KG1 (cell line): ENCODE measurements around the gene SORCS3.

Experiments used
- DNase-seq: peaks from one replicate; lab custom pipeline; 2025; lab: John Stamatoyannopoulos, UW

SORCS3 gene

DNA sequence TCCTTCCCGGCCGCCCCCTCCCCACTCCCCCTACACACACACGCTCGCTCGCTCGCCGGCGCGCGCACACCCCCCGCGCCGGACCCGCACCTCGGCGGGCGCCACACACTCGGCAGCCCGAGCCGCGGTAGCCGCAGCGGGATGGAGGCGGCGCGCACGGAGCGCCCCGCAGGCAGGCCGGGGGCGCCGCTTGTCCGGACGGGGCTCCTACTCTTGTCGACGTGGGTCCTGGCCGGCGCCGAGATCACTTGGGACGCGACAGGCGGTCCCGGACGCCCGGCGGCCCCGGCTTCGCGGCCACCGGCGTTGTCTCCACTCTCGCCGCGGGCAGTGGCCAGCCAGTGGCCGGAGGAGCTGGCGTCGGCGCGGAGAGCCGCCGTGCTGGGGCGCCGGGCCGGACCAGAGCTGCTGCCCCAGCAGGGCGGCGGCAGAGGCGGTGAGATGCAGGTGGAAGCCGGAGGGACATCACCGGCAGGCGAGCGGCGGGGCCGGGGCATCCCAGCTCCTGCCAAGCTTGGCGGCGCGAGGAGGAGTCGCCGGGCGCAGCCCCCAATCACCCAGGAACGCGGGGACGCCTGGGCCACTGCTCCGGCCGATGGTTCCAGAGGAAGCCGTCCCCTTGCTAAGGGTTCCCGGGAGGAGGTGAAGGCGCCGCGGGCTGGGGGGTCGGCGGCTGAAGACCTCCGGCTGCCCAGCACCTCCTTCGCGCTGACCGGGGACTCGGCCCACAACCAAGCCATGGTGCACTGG lies at the start of gene SORCS3:
SORCS3 (plus strand) TSS at position 104 of the 750 bp plus-strand sequence.
- no peak for DNase-seq

DNA sequence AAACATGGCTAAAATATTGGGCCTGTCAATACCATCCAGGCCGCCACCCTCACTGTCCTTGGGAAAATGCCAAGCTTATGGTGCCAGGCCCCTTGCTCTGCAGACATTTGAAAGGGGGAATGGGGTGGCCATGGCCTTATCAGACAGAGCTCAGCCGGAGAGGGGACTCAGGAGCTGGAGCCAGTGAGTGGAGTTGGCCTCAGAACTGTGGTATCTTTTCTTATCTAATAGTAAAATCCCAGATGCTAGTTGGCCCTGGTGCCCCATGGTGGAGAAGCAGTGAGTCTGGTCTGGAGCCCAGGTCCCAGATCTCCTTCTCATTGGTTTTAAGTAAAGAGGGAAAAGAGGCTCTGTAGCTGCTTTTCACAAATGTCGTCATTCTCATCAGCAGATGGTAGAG lies 49.6 kb upstream of the SORCS3 start:
- no peak for DNase-seq

DNA sequence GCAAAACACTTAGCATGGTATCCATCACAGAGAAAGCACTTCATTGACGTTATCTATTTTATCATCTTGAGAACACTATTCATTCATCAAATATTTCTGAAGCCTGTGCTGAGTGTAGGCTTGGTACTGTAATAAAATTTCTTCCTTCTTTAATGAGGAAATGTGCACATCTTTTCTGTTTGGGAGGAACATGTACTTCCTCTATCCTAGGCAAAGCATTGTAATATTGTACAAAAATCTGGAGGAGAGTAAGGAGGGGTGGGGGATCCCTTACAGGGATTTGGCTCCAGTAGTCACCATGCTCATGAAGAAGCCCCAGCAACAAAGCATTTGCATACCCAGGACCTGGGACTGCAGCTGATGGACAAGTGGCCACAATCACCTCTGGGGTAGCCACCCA lies 39.9 kb upstream of the SORCS3 start:
- no peak for DNase-seq

DNA sequence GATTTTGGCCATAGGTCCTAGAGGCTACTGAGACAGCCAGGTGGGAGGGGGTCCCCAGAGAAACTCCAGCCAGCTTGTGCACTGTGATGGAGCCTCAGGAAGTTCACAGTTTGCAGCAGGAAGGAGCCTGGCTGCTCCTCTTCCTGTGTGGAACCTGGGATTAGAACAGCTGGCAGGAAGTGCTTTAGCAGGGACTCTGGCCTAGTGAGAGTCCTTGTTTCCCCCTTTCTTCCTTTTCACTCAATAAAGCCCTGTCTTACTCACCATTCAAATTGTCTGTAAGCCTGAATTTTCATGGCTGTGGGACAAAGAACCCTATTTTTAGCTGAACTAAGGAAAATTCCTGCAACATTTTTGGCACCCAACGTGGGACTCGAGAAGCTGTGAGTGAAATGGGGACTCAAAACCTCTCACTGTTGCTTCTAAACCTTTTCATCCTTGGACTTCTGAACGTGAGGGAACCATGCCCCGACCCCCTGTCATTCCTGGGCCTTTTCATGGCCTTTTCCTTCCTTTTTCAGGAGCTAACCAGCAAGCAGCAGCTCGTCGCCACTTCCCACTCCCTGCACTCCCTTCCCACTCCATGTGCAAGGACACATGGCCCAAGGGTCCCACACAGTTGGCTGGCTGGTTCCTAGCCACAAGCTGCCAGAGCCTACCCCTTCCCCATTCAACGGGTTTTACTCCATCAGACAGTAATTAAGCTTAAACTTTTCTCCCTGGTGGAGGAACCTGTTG lies 32.8 kb upstream of the SORCS3 start:
- DNase-seq = no peak

DNA sequence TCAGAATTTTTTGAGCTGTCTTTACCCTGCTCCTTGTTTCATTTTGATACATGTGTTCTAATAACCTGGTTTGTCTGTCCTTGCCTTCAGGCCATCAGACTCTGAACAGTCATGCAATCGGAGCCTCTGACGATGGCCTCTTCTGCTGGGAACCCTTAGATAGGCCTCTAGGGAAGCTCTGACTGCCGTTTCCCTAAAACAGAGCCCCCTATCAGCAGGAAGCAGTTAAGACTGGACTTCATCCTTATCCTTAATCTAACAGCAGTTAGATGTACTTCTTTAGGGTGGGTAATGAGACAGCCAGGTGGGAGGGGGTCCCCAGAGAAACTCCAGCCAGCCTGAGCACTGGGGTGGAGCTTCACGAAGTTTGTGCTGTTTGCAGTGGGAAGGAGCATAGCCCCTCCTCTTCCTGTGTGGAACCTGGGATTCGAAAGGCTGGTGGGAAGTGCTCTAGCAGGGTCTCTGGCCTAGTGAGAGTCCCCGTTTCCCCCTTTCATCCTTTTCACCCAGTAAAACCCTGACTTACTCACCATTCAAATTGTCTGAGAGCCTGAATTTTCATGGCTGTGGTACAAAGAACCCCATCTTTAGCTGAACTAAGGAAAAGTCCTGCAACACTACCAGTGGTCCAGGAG lies 28.4 kb upstream of the SORCS3 start:
- DNase-seq = no peak

DNA sequence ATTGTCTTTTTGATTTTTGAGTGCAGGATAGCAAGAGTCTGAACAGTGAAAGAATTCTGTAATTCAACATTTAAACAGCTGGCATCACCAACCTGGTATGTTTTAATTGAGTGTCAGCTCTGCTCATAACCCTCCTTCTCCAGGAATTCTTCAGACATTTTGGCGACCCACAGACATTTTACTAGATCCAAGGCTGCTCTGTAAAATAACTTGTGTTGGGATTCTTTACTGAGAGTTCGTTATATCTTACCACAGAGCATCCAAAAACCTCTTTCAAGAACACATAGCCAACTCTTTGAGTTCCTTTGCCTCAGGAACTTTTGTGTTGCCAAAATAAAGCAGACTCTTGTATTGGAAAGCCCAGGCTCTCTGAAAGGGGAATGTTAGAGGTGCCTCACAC lies 27.7 kb upstream of the SORCS3 start:
- DNase-seq = no peak

DNA sequence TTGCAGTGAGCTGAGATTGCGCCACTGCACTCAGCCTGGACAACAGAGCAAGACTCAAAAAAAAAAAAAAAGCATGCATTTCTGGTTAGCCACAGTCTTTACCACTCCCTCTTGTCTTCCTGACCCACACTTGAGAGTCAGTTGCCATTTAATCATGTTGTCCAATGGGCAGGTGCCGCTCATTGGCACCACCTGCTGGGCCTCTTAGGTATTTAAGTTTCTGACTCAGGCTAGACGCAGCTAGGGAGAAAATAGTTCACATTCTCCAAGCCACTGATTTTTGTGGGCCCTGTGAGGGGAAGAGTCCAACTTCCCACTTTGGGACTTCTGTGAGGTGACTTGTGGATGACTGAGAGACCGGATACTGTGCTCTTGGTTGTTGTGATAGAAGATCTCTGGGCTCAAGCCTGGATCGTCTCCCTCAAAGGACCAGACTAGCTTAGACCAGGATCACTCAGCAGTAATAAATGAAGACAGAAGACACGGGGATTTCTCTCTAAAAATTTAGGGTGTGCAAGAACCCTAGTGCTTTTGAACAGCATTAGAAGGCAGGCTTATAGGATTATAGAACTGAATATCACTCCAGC lies 26.8 kb upstream of the SORCS3 start:
- peak; percentile 1 for DNase-seq

DNA sequence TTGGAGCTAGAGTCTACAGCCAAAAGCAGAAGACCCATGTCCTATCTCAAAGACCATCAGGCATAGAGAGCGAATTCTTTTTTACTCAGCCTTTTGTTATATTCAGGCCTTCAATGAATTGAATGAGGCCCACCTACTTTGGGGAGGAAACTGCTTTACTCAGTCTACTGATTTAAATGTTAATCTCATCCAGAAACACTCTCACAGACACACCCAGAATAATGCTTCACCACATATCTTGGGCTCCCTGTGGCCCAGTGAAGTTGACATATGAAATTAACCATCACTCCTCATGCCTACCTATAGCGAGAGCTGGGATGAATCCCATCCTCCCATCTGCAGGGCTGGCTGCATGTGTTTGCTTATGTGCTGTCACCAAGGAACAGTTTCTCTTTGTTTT lies 26.0 kb upstream of the SORCS3 start:
- DNase-seq = no peak

DNA sequence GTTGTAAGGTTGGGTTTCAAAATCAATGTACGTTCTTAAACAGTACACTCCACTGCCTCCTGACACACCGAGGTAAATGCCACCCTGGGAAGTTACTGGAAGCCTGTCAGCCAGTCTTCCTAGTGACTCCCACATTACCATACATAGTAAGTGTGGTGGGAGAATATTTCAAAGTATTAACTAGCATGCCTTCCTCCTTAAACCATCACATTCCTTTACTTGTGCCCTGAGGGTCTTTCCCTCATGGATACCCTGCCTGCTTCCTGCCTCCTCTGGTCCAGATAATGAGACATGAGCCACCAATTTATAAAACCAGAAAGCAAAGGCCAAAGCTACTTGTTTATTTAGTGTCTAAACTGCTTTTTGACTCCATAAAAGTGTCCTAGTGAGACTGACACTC lies 23.3 kb upstream of the SORCS3 start:
- DNase-seq = no peak

DNA sequence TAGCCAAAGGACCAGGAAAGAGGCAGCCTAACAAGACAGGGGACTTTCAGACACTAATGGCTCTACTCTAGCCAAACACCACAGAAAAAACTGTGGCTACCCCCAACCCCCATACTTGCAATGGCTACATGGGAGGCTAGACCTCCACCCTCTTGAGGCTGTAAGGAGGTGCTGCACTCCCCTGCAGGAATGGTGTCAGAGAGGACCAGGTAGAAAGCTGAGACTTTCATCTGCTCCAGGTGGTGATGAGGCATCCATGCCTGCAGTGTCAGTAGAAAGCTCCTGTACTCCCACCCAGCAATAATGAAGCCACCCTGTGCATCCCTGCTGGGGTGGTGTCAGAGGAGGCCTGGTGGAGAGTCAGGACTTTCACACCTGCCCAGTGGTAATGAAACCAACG lies 18.9 kb upstream of the SORCS3 start:
- no peak for DNase-seq

DNA sequence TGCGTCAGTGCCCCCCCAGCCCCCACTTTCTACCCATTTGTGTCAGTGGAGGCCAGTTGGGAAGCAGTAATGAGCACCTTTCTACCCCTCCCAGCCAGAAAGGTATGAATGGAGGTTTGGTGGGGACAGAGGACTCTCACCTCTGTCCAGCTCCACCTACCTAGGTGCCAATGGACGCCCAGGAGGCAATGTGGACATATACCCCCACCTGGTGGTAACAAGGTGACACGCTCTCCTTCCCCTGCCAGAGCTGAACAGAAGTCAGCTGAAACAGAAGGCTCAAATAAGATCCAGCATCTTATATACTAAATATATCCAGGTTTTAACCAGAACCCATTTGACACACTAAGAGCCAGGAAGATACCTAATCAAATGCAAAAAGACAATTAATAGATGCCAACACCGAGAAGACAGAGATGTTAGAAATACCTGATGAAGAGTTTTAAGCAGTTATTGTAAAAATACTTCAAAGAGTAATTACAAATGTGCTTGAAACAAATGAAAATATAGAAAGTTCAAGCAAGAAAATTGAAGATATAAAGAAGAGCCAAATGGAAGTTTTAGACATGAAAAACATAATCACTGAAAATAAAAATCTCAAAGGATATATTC lies 18.4 kb upstream of the SORCS3 start:
- DNase-seq = no peak

DNA sequence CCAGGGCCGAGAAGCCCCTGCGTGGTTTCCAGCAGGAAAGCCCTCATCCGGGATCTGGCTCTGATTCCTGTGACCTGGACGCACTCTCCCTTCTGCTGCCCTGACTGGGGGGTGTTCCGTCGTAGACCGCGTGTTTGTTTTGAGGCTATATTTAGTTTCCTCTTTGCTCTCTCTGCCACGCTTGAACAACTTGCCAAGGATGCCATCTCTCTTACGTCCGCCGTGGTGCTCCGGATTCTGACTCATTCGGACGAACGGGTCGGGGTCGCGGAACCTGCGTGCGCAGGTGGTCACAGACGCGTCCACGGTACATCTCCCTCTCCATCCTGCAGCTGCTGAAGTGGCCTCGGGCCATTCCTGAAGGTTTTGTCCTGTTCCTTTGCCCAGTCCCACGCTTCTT lies 10.4 kb upstream of the SORCS3 start:
- no peak for DNase-seq

DNA sequence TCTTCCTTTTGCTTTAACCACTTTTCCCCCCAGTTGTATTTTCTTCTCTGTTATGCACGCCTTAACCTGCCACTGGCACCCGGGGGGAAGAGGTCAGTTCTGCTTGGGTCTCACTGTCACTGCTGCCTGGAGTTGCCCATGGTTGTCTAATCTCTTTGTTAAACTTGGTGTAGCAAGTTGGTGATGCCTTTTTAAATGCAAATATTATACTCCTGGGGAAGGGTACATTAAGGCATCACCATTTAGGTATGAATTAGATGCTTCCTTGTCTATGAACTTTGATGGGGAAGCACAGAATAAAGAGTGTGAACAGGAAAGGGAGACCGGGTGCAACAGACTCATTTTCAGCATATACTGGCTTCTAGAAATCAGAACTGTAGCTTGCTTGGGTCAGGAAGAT lies 9.1 kb upstream of the SORCS3 start:
- DNase-seq = no peak

DNA sequence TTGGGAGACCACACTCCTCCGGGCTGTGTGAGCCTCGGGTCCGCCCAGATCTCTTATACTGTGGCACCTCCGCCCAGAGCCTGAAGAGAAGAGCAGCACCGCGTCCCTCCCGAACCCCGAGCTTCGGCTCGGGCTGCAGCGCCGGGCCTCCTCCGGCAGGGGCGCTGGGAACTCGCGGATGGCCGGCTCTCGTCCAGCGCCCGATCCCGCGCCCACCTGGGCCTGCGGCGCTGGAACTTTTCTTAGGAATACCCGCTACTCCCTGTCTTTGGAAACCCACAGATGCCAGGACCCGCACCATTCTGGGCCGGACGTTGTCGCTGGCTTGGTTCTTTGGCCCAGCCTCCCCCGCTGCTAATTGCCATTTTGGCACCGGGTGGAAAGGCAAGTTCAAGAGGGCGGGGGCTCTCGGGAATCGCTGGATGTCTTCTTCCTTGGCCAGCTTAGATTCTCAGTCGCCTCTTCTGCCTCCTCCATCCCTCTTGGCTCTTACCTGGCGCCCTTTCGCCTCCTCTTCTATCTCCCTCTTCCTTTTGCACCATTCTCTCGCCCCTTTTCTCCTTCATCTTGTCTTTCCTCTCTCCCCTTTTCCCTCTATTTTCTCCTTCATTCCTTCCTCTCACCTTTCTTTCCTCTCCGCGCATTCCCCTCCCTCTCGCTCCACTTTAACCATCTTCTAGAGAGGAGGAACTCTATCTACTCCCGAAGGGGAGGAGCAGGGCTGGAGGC lies 2.1 kb upstream of the SORCS3 start:
- DNase-seq = no peak

DNA sequence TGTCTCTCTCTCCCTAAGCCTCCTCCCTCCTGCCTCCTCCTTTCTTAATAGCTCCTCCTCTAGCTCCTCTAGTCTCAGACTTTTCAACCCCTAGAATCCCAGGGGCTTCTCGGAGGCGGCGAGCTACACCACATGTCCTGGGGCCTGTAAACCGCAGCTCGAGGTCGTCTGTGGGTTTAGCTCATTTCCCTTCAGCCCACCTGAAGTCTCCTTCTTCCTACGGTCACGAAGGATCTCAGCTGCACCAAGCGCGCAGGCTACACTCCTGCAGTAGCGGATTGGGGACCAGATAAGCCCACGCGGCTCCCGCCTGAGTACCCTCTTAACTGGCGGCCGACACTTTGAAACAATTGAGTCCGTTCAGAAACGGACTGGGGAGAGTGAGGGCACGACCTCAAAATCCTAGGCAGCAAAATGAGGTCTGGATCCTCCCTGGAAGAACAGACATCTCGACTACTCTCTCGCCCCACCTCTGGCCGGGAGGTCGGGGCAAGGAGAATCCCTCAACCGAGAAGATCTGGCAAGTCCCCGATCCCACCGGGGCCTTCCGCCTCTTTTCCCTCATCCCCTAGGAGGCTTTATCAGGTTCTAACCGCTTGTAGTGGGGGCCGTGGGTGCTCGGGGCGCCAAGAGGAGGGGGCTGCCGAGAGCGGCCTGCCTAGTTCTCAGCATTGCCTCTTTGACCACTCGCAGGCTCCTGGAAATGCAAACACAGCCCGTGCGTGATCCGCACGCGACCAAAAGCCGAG lies 1.3 kb upstream of the SORCS3 start:
- no peak for DNase-seq

DNA sequence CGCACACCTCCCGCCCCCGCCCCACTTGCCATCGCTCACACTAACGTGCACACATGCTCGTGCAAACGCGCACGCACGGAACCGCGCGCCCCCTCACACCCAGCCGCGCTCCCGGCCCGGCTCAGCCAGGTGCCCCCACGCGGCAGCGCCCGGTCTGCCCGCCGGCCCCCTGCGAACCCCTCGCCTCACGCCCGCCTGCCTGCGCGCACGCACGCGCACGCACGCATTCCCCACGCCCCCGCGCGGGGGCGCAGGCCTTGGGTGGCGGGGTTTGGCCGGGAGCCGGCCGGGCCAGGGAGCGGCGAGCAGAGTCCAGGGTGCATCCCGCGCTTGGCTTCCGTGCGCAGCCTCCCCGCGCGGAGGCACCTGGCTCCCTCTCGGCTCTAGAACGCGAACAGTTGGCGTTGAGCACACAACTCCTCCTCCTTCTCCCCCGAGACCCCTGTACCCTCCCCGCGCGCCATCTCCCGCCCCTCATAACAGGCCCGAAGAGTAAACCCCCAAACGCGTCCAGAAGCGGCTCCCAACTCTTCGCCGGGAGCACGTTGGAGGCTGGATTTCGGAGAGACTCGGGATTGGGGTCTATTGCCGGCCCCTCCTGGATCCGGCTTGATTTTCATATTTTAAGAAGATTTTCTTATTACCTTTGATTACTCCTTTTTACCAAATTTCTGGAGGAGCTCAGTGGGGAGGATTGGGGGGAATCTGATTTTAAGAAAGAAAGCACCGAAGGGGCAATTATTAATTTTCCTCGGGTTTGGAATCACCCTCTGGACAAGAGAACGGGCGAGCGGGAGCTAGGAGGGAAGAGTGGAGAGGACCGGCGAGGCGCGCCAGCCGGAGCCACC lies 527 bp upstream of the SORCS3 start:
- no peak for DNase-seq

DNA sequence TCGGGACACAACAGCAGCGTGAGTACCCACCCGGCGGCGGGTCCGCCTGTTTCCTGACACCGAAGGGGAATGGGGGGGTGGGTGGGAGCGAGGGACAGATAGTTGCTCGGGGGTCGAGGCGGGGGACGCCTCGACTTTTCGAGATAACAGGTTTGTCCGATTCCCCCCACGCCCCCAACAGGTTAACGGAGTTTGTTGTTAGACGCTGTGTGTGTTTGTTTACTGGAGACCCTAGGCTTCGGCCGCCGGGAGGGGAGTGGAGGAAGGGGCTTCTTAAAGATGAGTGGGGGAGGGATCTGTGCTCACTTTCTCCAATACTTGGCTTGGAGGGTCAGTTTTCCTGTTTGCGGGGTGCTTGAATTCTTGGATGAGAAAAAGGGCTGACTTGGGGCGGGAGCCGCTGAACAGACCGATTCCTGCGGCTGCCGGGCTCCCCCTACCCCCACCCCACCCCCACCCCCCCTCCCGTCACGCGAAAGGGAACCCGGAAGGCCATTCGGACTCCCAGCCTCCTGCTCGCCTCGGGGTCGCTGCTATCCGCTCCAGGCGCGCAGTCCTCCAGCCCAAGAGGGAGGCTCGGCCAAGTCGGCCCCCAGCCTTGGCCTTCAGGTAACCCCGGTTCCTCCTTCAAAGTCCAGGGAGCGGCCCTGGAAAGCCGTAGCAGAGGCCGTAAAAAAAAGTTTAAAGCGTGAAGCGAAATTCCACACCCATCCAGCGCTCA lies 1.0 kb downstream of the SORCS3 start:
- no peak for DNase-seq

DNA sequence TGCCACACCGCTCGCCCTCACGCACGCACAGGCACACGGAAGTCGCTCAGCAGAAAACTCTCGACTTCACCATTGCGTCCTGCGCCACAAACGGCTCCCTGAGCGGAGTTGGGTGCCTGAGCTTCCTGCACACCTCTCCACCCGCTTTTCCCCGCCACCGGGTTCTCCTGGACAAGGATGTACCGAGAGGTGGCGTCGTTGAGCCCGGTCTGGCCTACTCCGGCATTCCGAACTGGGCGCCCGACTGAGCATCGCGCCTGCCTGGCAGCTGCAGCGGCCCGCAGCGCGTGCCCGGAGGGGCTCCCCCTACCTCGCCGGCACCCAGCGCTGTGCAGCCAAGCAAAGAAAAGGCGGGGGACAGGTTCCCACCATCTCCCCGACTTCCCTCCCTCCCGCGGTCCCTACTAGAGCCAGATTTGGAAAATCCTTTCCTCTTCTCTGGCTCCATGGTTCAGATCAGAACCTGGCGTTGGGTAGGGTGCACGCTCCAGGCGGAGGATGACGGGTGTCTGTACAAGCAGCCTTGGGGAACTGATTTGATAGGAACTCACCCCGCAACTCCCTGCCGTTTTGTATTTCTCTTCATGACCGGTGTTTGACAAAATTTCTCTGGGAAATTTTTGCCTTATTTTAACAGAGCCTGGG lies 1.7 kb downstream of the SORCS3 start:
- no peak for DNase-seq

DNA sequence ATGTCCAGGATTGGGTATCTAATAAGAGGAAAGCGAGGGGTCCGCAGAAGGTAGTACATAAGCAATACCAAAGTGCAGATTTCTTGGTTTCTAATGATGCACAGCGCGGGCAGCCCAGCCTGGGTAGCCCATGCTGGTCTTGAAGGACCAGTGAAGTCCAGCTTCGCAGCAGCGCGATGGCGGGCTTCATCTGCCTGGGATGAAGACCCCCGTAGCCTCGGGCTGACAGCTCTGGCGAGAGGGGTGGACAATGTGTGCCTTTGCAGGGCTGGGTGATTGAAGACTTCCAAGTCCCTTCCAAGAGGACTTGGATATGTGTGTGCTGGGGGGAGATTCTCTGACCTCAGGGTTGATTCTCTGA lies 2.2 kb downstream of the SORCS3 start:
- no peak for DNase-seq
